Upper lobe of left lung (tissue), 6 donors: ENCODE measurements around the gene OSBPL7. TPM values are rescaled to one million over a fixed set of nuclear protein-coding genes. Genes with fewer than 3 reads are reported as not detected.

ENCODE experiments used
- ATAC-seq, 2 donors: fragments of 200-7000 bp; cut with Tn5 transposase; one replicate each; pipeline ENCODE4 v1.9.1; 2022; ENCODE audit warnings: mild to moderate bottlenecking in 2 of 2, moderate library complexity in 2 of 2; ENCODE audit not compliant: low FRiP score in 2 of 2
- DNase-seq, 2 donors: peaks; one replicate each; pipeline ENCODE4 v3.0.0-alpha.2; 2019 to 2020
- H3K27ac ChIP-seq, 4 donors: fragments of 200-600 bp; sonication (generic); one replicate each; pipeline ENCODE4 v1.5.1; 2016 to 2019
- H3K27me3 ChIP-seq, 4 donors: fragments of 200-600 bp; sonication (generic); one replicate each; pipeline ENCODE4 v1.5.1; 2017 to 2019
- H3K36me3 ChIP-seq, 4 donors: fragments of 200-600 bp; sonication (generic); one replicate each; pipeline ENCODE4 v1.5.1; 2016 to 2019
- H3K4me1 ChIP-seq, 4 donors: fragments of 200-600 bp; sonication (generic); one replicate each; pipeline ENCODE4 v1.5.1; 2018 to 2019
- H3K4me3 ChIP-seq, 4 donors: fragments of 200-600 bp; sonication (generic); one replicate each; pipeline ENCODE4 v1.5.1; 2017 to 2019; ENCODE audit warnings: mild to moderate bottlenecking in 2 of 4, moderate library complexity in 1 of 4
- H3K9me3 ChIP-seq, 4 donors: fragments of 200-600 bp; sonication (generic); one replicate each; pipeline ENCODE4 v1.5.1; 2018 to 2019
- EP300 ChIP-seq, 4 donors: sonication (generic); formaldehyde crosslinking; IDR thresholded peaks; one replicate each; pipeline ENCODE4 v1.5.1; 2017; ENCODE audit warnings: antibody characterized with exemption in 4 of 4, control low read depth in 2 of 4
- POLR2A ChIP-seq, 4 donors: fragments of 450-650 bp; IDR thresholded peaks; one replicate each; pipeline ENCODE4 v1.5.1; 2016 to 2017; ENCODE audit warnings: antibody characterized with exemption in 4 of 4, mild to moderate bottlenecking in 2 of 4
- POLR2AphosphoS5 ChIP-seq, 2 donors: sonication (generic); formaldehyde crosslinking; IDR thresholded peaks; one replicate each; pipeline ENCODE4 v1.5.1; 2017; ENCODE audit warnings: antibody characterized with exemption in 2 of 2
- WGBS, 2 donors: methylation state at CpG; one replicate each; pipeline ENCODE4 v1.1.5; 2017 to 2018; 5-methylcytosine and 5-hydroxymethylcytosine counted together
- total RNA-seq, 6 donors: library from RNA; depleted of rRNA in 4 of 6; stranded (reverse); fragments of >200 nt in 4 of 6; gene quantifications; one replicate each; pipeline versions ENCODE4 v1.1.0 to v1.2.1, GENCODE V29; 2016 to 2021
- TF ChIP-seq, protein P1 (sequence below), 6 experiments: fragments of 450-650 bp in 4 of 6; fragments of 200-600 bp in 2 of 6; sonication (generic) in 2 of 6; IDR thresholded peaks; one replicate each; pipeline ENCODE4 v1.5.1; 2016 to 2019; ENCODE audit warnings: antibody characterized with exemption in 6 of 6
- donor health status: DM: no; HTN: no; CAD: no; lungs with moderate emphysema.
- donor health status: DM: no; HTN: yes; CAD: no; lungs with severe emphysema.

Gene OSBPL7
- total RNA-seq, 6 donors from 2014 or later: 10.7 to 44.0 (median 19.3) TPM

DNA sequence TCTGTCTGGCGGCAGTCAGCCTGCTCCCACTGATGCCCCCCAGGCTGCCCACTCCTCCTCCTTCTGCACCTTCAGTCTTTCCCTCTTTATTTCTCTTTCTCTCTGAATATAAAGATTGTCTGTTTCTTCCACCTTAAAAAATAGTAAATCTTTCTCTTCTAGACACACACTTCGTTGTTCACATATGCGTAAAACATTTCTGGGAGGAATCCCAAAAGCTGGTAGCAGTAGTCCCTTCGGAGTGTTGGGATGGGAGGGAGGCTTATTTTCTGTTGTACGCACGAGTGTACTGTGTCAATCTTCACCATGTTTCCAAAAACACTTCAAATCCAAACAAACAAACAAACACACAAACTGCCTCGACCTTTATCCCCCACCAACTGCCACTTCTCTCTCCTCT, 9.9 kb downstream of the OSBPL7 start:
- no peak for TF ChIP-seq EP300 (IDR thresholded peaks at IDR 0.05)
- no peak for TF ChIP-seq POLR2A (IDR thresholded peaks at IDR 0.05)
- TF ChIP-seq, protein P1, sequence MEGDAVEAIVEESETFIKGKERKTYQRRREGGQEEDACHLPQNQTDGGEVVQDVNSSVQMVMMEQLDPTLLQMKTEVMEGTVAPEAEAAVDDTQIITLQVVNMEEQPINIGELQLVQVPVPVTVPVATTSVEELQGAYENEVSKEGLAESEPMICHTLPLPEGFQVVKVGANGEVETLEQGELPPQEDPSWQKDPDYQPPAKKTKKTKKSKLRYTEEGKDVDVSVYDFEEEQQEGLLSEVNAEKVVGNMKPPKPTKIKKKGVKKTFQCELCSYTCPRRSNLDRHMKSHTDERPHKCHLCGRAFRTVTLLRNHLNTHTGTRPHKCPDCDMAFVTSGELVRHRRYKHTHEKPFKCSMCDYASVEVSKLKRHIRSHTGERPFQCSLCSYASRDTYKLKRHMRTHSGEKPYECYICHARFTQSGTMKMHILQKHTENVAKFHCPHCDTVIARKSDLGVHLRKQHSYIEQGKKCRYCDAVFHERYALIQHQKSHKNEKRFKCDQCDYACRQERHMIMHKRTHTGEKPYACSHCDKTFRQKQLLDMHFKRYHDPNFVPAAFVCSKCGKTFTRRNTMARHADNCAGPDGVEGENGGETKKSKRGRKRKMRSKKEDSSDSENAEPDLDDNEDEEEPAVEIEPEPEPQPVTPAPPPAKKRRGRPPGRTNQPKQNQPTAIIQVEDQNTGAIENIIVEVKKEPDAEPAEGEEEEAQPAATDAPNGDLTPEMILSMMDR (IDR thresholded peaks at IDR 0.05): no peak
- TF ChIP-seq POLR2AphosphoS5 (IDR thresholded peaks at IDR 0.05): no peak
- Histone ChIP-seq H3K27ac (peak overlapping the region in 1 of 4 donors; percentile 3), H3K9me3 (no peaks in the 10 kb centered on the region), H3K27me3 (no peaks in the 10 kb centered on the region), H3K36me3 (peaks cover 8 to 99% (median 67%) of the 10 kb centered on the region in 4 donors), H3K4me1 (peaks cover 0 to 11% (median 6%) of the 10 kb centered on the region in 4 donors), H3K4me3 (no peak overlapping the region)
- DNase-seq (no peak), ATAC-seq (no peak)
- 65 to 78% methylated on average over 7 of the region's 7 CpGs for WGBS, 2 donors

DNA sequence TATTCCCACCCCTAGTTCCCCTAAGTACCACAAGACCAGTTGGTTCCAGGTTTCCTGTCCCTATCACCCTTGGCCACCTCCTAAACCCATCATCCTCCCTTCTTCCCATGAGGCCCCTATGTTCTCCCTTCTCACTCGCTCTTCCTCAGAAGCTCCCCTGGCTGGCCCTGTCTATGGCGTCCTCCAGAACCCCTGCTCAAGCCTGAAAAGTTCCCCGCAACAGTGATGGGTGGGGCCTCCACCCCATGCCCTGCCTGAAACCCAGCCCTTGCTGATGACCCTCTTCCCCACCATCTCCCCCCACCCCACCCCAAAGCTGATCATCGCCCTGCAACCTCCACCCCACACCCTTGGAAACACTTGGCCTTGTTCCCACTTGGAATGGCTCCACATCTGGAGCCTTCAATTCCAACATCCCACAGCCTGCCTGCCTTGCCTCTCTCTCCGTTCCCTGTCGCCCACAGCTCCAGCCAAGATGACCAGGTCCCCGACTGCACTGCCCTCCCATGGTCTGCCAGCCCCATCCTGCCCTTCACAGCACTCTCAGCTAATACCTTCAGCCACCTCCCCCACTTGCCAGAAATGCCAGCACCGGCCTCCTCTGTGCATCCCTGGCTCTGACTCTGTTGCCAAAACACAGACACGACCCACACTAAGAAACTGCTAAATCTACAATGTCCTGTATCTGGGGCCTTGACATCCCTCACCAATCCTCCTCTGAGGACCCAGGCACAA, 10.5 kb downstream of the OSBPL7 start:
- TF ChIP-seq POLR2A (IDR thresholded peaks at IDR 0.05) (no peak), POLR2AphosphoS5 (IDR thresholded peaks at IDR 0.05) (no peak), EP300 (IDR thresholded peaks at IDR 0.05) (no peak)
- TF ChIP-seq, protein P1 (IDR thresholded peaks at IDR 0.05): no peak
- DNase-seq (no peak), ATAC-seq (no peak)
- whole genome bisulfite sequencing, 2 donors: 65 to 73% methylated on average over 9 of the region's 9 CpGs
- no peaks in the 10 kb centered on the region for H3K9me3 ChIP-seq
- H3K27ac ChIP-seq: peak overlapping the region; percentile 3 to 51 (median 38)
- no peaks in the 10 kb centered on the region for H3K27me3 ChIP-seq
- H3K4me1 ChIP-seq: peaks cover 0 to 11% (median 6%) of the 10 kb centered on the region in 4 donors
- H3K4me3 ChIP-seq: no peak overlapping the region
- peaks cover 8 to 96% (median 63%) of the 10 kb centered on the region in 4 donors for H3K36me3 ChIP-seq

DNA sequence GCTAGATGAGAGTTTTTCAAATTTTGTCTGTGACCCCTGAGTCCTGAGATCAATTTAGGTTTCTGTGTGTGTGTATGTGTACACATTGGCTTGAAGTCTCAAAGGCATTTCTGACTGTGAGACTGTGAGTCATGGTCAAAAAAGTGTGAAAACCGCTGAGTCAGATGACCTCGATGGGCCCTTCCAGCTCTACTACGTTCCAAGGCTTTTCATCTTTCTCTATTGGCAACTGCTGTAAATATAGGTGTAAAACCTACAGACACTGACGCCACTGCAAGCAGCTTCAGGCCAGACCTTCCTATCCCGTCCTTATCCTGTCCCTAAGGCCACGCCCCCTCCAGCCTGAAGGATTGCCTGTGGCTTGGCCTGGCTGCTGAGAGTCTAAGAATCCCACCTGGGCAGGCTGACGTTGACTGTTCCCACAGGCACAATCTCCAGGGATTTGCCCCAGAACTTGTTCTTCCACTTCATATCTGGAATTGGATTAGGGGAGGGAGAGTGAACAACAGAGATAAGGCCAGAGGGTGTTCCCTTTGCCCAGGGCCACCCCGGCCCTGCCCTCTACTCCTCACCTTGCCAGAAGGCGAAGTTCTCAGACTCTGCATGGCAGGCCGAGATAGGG, 11.3 kb downstream of the OSBPL7 start:
- DNase-seq (peak in 1 of 2 donors; percentile 82), ATAC-seq (peak; percentile 59 to 65)
- WGBS, 2 donors: 49 to 54% methylated on average over 9 to 10 of the region's 10 CpGs
- Histone ChIP-seq H3K27ac (peak overlapping the region; percentile 31 to 51 (median 38)), H3K36me3 (peaks cover 8 to 88% (median 55%) of the 10 kb centered on the region in 4 donors), H3K27me3 (no peaks in the 10 kb centered on the region), H3K9me3 (no peaks in the 10 kb centered on the region), H3K4me1 (peaks cover 0 to 11% (median 6%) of the 10 kb centered on the region in 4 donors), H3K4me3 (no peak overlapping the region)
- peak in 1 of 2 donors; percentile 20 for TF ChIP-seq POLR2AphosphoS5 (IDR thresholded peaks at IDR 0.05)
- no peak for TF ChIP-seq POLR2A (IDR thresholded peaks at IDR 0.05)

DNA sequence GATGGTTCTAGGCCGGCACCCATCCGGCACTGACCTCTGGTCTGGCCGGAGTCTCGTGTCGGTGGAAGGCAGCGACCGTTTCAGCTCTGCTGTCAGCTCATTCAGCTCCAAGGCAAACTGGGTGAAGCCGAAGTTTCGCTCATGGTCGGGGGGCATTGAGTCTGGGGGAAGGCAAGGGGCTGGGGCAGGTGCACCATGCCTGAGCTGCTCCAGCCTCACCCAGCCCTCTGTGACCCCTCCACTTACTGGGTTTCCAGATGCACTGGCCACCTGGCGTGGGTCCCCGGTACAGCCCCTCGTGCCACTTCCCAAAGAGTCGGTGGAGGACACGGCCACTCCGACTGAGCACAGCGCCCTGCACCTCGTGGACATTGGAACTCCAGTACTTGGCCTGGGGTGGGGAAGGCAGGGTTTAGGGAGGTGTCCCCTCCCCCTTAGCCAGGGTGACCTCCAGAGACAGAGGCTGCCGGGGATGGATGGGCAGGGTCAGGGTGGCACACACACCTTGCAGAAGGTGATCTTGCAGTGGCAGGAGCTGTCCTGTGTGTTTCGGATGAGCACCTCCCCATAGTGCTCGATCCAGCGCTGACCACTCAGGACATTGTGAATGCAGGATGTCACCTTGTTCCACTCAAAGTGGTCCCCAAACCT, 12.6 kb downstream of the OSBPL7 start:
- Histone ChIP-seq H3K9me3 (no peaks in the 10 kb centered on the region), H3K4me1 (peaks cover 0 to 11% (median 6%) of the 10 kb centered on the region in 4 donors), H3K27me3 (no peaks in the 10 kb centered on the region), H3K27ac (peak overlapping the region in 1 of 4 donors; percentile 31), H3K4me3 (no peak overlapping the region), H3K36me3 (peaks cover 8 to 75% (median 43%) of the 10 kb centered on the region in 4 donors)
- TF ChIP-seq EP300 (IDR thresholded peaks at IDR 0.05) (no peak), POLR2A (IDR thresholded peaks at IDR 0.05) (no peak), POLR2AphosphoS5 (IDR thresholded peaks at IDR 0.05) (no peak)
- TF ChIP-seq, protein P1 (IDR thresholded peaks at IDR 0.05): no peak
- no peak for ATAC-seq
- 94 to 96% methylated on average over 12 to 14 of the region's 22 CpGs for WGBS, 2 donors
- DNase-seq: peak in 1 of 2 donors; percentile 12
